LNCaP clone FGC (cell line): ENCODE results near the gene CLEC2L.

Experiments used
- DNase-seq: peaks from one replicate; pipeline ENCODE4 v3.0.0-alpha.2; 2011; ENCODE audit warnings: low read depth
- H3K4me3 ChIP-seq: 2 replicates; pipeline ENCODE4 v1.5.1; 2011; ENCODE audit warnings: mild to moderate bottlenecking, low read depth, low read length, control low read depth
- CTCF ChIP-seq: IDR thresholded peaks from 2 replicates; pipeline ENCODE4 v1.5.1; 2012; ENCODE audit warnings: mild to moderate bottlenecking; ENCODE audit not compliant: control insufficient read depth, insufficient read depth; ENCODE audit errors: extremely low read depth

Gene CLEC2L

GRCh38 chr7:139487366-139488080, 36.0 kb upstream of the CLEC2L start:
- no peak for DNase-seq
- no peak overlapping the region for H3K4me3 ChIP-seq
- no peak for TF ChIP-seq CTCF

GRCh38 chr7:139488810-139489209, 34.7 kb upstream of the CLEC2L start:
- DNase-seq = no peak
- TF ChIP-seq CTCF = no peak
- no peak overlapping the region for H3K4me3 ChIP-seq

GRCh38 chr7:139490130-139490529, 33.4 kb upstream of the CLEC2L start:
- TF ChIP-seq CTCF = no peak
- H3K4me3 ChIP-seq = no peak overlapping the region
- peak; percentile 91 for DNase-seq

GRCh38 chr7:139492293-139492692, 31.2 kb upstream of the CLEC2L start:
- no peak overlapping the region for H3K4me3 ChIP-seq
- no peak for TF ChIP-seq CTCF
- no peak for DNase-seq

GRCh38 chr7:139494835-139495579, 28.5 kb upstream of the CLEC2L start:
- no peak overlapping the region for H3K4me3 ChIP-seq
- no peak for TF ChIP-seq CTCF
- no peak for DNase-seq

- no peak for DNase-seq
- no peak for TF ChIP-seq CTCF
- H3K4me3 ChIP-seq = no peak overlapping the region
Observed at GRCh38 chr7:139495580-139496125, 27.8 kb upstream of the CLEC2L start.
